C4-2B (cell line): ENCODE measurements around the gene MBOAT1.

ENCODE experiments used
- H3K27ac ChIP-seq: fragments of 450-650 bp; 2 replicates; pipeline ENCODE4 v1.5.1; 2017
- CTCF ChIP-seq: fragments of 450-650 bp; conservative IDR thresholded peaks from 2 replicates; pipeline ENCODE4 v1.5.1; 2017; ENCODE audit warnings: mild to moderate bottlenecking
- ZFX ChIP-seq: fragments of 450-650 bp; IDR thresholded peaks from 2 replicates; pipeline ENCODE4 v1.6.1; 2017

Gene MBOAT1

GRCh38 chr6:20169119-20169557 is 43.1 kb downstream of the MBOAT1 start:
- TF ChIP-seq CTCF (no peak), ZFX (no peak)
- no peak overlapping the region for H3K27ac ChIP-seq

GRCh38 chr6:20168690-20169089 is 43.6 kb downstream of the MBOAT1 start:
- H3K27ac ChIP-seq = no peak overlapping the region
- TF ChIP-seq ZFX (no peak), CTCF (no peak)

- TF ChIP-seq CTCF = no peak
- no peak for TF ChIP-seq ZFX
- H3K27ac ChIP-seq = no peak overlapping the region
Observed at GRCh38 chr6:20167601-20168000, 44.7 kb downstream of the MBOAT1 start.

- no peak overlapping the region for H3K27ac ChIP-seq
- TF ChIP-seq ZFX = no peak
- no peak for TF ChIP-seq CTCF
Observed at GRCh38 chr6:20166210-20166609, 46.1 kb downstream of the MBOAT1 start.

- H3K27ac ChIP-seq = no peak overlapping the region
- no peak for TF ChIP-seq ZFX
- TF ChIP-seq CTCF = no peak
Observed at GRCh38 chr6:20162515-20162914, 49.8 kb downstream of the MBOAT1 start.

GRCh38 chr6:20160541-20161283 is 51.6 kb downstream of the MBOAT1 start:
- H3K27ac ChIP-seq = no peak overlapping the region

More at GRCh38 chr6:20160541-20161283, 51.6 kb downstream of the MBOAT1 start:
- TF ChIP-seq CTCF = no peak
